ENCODE measurements around the gene CDC14B.
"Not testable (repeated sequence)": the region's sequence is repeated elsewhere in the genome, so short reads cannot be mapped to it uniquely, and the experiment has no call there.

The CDC14B gene

DNA sequence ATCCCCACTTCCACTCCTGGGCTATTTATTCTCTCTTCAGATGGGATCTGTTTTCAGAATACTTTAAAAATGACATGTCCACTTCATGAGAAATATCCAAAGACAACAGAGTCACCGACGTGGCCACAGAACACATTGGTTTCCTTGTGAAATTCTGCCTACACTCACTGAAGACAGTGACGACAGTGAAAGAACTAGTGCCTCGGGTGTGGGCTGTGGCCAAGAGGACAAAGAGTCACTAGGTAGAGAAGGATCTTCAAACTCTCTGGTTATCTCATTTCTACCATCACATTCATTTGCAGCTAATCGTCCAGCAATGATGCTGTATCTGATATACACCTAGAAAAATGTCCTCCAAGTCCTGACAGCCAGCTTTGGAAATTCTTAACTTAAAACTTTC lies 110.6 kb downstream of the CDC14B start:
- ChIA-PET CTCF (interaction anchor here (0.7 kb wide), 1 partner anchor 12 kb away, joined by 3 read pairs; no protein-coding TSS in a partner anchor), POLR2A (no interaction called here)
- TF ChIP-seq FOXA1 (IDR thresholded peaks at IDR 0.05) (no peak), FOXM1 (IDR thresholded peaks at IDR 0.05; ENCODE audit: borderline replicate concordance) (no peak), SP1 (IDR thresholded peaks at IDR 0.05) (no peak), NFRKB (IDR thresholded peaks at IDR 0.05) (no peak), SUZ12 (IDR thresholded peaks at IDR 0.05) (no peak), LEF1 (IDR thresholded peaks at IDR 0.05; ENCODE audit: borderline replicate concordance) (no peak), L3MBTL2 (conservative IDR thresholded peaks at IDR 0.05) (no peak), BHLHE40 (IDR thresholded peaks at IDR 0.05; ENCODE audit: borderline replicate concordance) (no peak), HDGF (IDR thresholded peaks at IDR 0.05; ENCODE audit: borderline replicate concordance) (no peak), ARNT (IDR thresholded peaks at IDR 0.05) (no peak), CTBP1 (IDR thresholded peaks at IDR 0.05; ENCODE audit: borderline replicate concordance) (no peak), ZNF384 (IDR thresholded peaks at IDR 0.05) (no peak), TARDBP (IDR thresholded peaks at IDR 0.05) (no peak), ELF4 (IDR thresholded peaks at IDR 0.05) (no peak), FOXK2 (IDR thresholded peaks at IDR 0.05) (no peak)
- TF ChIP-seq, protein P1, sequence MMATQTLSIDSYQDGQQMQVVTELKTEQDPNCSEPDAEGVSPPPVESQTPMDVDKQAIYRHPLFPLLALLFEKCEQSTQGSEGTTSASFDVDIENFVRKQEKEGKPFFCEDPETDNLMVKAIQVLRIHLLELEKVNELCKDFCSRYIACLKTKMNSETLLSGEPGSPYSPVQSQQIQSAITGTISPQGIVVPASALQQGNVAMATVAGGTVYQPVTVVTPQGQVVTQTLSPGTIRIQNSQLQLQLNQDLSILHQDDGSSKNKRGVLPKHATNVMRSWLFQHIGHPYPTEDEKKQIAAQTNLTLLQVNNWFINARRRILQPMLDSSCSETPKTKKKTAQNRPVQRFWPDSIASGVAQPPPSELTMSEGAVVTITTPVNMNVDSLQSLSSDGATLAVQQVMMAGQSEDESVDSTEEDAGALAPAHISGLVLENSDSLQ (IDR thresholded peaks at IDR 0.05) = no peak
- no peak for DNase-seq (ENCODE audit: extremely low spot score)

DNA sequence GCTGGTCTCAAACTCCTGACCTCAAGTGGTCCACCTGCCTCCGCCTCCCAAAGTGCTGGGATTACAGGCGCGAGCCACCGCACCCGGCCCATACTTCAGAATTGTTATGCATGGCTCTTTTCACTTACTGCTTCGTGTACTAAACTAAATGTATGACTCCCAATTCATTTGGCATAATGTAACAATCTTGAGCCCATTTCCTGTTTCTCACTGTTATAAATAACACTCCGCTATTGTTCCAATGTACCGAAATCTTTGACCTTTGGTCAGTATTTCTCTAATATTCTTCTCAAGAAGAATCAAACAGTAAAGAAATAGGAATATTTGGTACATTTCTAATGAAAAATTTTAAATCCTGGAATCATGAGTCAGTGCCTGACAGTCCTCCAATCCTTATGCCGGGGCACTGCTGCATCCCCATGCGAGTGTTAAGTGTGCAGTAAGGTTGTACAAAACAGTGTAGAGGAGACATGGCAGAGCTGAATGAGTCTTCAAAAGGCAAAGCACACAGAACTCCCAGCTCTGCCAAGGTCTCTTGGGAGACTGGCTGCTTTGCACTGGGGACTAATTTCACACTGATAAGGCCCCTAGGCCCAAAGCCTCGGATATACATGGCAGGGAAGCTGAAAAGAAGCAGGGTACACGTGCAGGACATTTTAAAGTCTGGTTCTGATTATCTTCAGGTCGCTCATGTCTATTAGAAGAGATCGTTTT lies 111.3 kb downstream of the CDC14B start:
- TF ChIP-seq FOXM1 (IDR thresholded peaks at IDR 0.05; ENCODE audit: borderline replicate concordance) = no peak
- TF ChIP-seq LEF1 (IDR thresholded peaks at IDR 0.05; ENCODE audit: borderline replicate concordance) = no peak
- no peak for TF ChIP-seq ZNF384 (IDR thresholded peaks at IDR 0.05)
- TF ChIP-seq TARDBP (IDR thresholded peaks at IDR 0.05) = no peak
- no peak for TF ChIP-seq L3MBTL2 (conservative IDR thresholded peaks at IDR 0.05)
- TF ChIP-seq, protein P1 (IDR thresholded peaks at IDR 0.05) = no peak
- POLR2A ChIA-PET = no interaction called here
- CTCF ChIA-PET = no interaction called here
- no peak for DNase-seq (ENCODE audit: extremely low spot score)

DNA sequence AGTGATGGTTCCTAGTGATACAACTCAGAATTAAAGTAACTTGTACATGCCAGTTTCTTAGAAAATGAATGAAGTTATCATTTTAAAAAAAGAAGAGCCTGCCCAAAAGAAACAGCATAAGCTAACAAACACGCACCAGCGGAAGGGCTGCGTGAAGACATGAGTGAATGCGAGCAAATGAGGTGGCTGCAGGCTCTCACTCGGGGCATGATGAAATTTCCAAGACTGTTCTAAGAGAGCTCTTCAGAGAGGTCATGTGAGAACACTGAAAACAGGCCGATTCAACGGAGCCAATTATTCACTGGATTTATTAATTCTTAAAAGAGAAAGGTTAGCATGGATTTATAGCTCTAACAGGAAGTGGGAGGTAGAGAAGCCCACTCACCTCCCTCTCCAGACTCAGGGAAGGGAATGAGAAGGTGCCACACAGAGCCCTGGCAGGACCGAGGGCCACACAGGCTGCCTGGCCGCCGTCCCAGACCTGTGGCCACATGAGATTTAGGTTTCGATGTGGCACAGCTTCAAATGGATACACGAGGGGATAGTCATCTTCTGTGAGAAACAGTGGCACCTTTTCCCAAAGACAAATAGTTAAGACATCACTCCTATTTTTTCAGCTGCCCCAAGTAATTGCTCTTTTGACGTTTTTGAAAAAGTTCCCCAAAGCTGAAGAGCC lies 114.2 kb downstream of the CDC14B start:
- ChIA-PET CTCF (interaction anchor here (0.6 kb wide), 1 partner anchor 53 kb away, joined by 3 read pairs; no protein-coding TSS in a partner anchor), POLR2A (no interaction called here)

DNA sequence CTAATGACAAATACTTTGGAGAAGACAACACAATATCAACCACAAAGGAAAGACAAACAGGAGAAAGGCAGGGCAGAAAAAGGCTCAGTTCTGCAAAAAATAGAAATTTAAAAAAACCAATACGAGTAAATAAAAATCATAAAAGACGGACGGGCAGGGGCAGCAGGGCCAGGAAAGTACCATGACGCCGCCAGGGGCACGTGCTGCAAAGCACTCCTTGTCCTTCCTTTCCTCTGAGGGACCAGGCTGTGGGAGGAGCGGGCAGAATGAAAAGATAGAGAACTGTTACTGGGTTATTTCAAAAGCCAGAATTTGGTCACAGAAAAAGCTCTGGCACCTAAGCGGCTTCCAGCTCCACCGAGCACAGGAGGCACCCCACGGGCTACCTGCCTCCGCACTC lies 115.7 kb downstream of the CDC14B start:
- CTCF ChIA-PET = no interaction called here
- POLR2A ChIA-PET = no interaction called here
- DNase-seq (ENCODE audit: extremely low spot score) = no peak
- no peak for TF ChIP-seq BHLHE40 (IDR thresholded peaks at IDR 0.05; ENCODE audit: borderline replicate concordance)
- TF ChIP-seq, protein P1 (IDR thresholded peaks at IDR 0.05) = no peak

More for the DNA sequence above, 114.2 kb downstream of the CDC14B start:
- TF ChIP-seq TARDBP (IDR thresholded peaks at IDR 0.05) = no peak
- no peak for TF ChIP-seq SP1 (IDR thresholded peaks at IDR 0.05)
- TF ChIP-seq FOXA1 (IDR thresholded peaks at IDR 0.05) = no peak
- TF ChIP-seq BHLHE40 (IDR thresholded peaks at IDR 0.05; ENCODE audit: borderline replicate concordance) = no peak
- TF ChIP-seq ZNF384 (IDR thresholded peaks at IDR 0.05) = no peak
- no peak for TF ChIP-seq LEF1 (IDR thresholded peaks at IDR 0.05; ENCODE audit: borderline replicate concordance)
- TF ChIP-seq L3MBTL2 (conservative IDR thresholded peaks at IDR 0.05) = no peak
- TF ChIP-seq FOXK2 (IDR thresholded peaks at IDR 0.05) = no peak
- TF ChIP-seq CTBP1 (IDR thresholded peaks at IDR 0.05; ENCODE audit: borderline replicate concordance) = no peak
- TF ChIP-seq FOXM1 (IDR thresholded peaks at IDR 0.05; ENCODE audit: borderline replicate concordance) = no peak
- no peak for TF ChIP-seq ARNT (IDR thresholded peaks at IDR 0.05)
- no peak for TF ChIP-seq ELF4 (IDR thresholded peaks at IDR 0.05)
- no peak for TF ChIP-seq SUZ12 (IDR thresholded peaks at IDR 0.05)
- TF ChIP-seq, protein P1 (IDR thresholded peaks at IDR 0.05) = no peak
- TF ChIP-seq NFRKB (IDR thresholded peaks at IDR 0.05) = no peak
- no peak for TF ChIP-seq HDGF (IDR thresholded peaks at IDR 0.05; ENCODE audit: borderline replicate concordance)
- no peak for DNase-seq (ENCODE audit: extremely low spot score)

DNA sequence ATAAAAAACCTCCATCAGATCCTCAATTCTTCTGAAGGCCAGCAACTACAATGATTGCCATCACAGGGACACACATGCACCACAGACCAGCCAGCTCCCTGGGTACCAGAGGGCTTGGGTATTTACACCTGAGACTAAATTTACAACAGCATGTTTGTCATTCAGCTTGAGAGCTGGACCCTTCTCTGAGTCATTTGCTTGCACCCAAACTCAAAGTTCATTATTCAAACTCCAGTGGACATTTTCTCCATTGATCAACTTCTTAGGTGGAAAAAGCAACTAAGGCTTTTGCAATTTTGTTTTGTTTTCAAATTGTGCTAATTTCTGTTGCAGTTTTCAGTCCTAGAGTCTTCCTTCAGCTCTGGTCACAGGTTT lies 116.3 kb downstream of the CDC14B start:
- CTCF ChIA-PET; POLR2A ChIA-PET; DNase-seq (ENCODE audit: extremely low spot score): not testable (repeated sequence)

All from HEK293T (cell line).